Activated CD8-positive, alpha-beta T cell treated with anti-CD3 and anti-CD28 coated beads for 36 hours (primary cell): ENCODE data around the gene PLEKHG2. TPM values are rescaled to one million over a fixed set of nuclear protein-coding genes. Genes with fewer than 3 reads are reported as not detected.

Source experiments
- ATAC-seq: fragments of 200-7000 bp; cut with Tn5 transposase; one replicate; pipeline ENCODE4 v1.10.0; 2021; ENCODE audit warnings: mild to moderate bottlenecking, moderate library complexity
- CTCF ChIA-PET: fragments of 350-600 bp; sonication (Branson Sonifier 250); formaldehyde crosslinking; loops from one replicate; lab custom pipeline; 2021; ENCODE audit warnings: antibody characterized with exemption; lab: Charles Lee
- POLR2A ChIA-PET: fragments of 350-600 bp; sonication (Branson Sonifier 250); formaldehyde crosslinking; loops from one replicate; lab custom pipeline; 2021; ENCODE audit warnings: antibody characterized with exemption; lab: Charles Lee
- DNase-seq: peaks from one replicate; pipeline ENCODE4 v3.0.0-alpha.2; 2020
- H3K27ac Mint-ChIP-seq: one replicate; pipeline ENCODE4 v1.8.0; 2021; ENCODE audit warnings: mild to moderate bottlenecking, mixed read lengths
- H3K27me3 Mint-ChIP-seq: one replicate; pipeline ENCODE4 v1.8.0; 2021; ENCODE audit warnings: mixed read lengths
- H3K36me3 Mint-ChIP-seq: one replicate; pipeline ENCODE4 v1.8.0; 2021; ENCODE audit warnings: low read depth, mixed read lengths
- H3K4me1 Mint-ChIP-seq: one replicate; pipeline ENCODE4 v1.8.0; 2021; ENCODE audit warnings: low read depth, mixed read lengths
- H3K4me3 Mint-ChIP-seq: one replicate; pipeline ENCODE4 v1.8.0; 2021; ENCODE audit warnings: mild to moderate bottlenecking, moderate library complexity, mixed read lengths
- H3K9me3 Mint-ChIP-seq: one replicate; pipeline ENCODE4 v1.8.0; 2021; ENCODE audit warnings: mixed read lengths
- CTCF ChIP-seq: fragments of 200-600 bp; IDR thresholded peaks from one replicate; pipeline ENCODE4 v1.8.0; 2022; ENCODE audit warnings: antibody characterized with exemption, mild to moderate bottlenecking
- intact Hi-C: fragments of 100-400 bp; cut with micrococcal nuclease; formaldehyde crosslinking; loops from one replicate; pipeline ENCODE4 v1.10.0; 2022
- total RNA-seq, 2 experiments: library from RNA; stranded (reverse); gene quantifications; one replicate each; pipeline ENCODE4 v1.2.3, GENCODE V29; 2021

PLEKHG2 gene
- total RNA-seq, 2 experiments from 2014 or later = 35.9 to 42.8 TPM

GRCh38 chr19:39380521-39381502, 31.7 kb upstream of the PLEKHG2 start:
- Mint-ChIP-seq H3K4me3 (no peak overlapping the region), H3K9me3 (no peaks in the 10 kb centered on the region), H3K27ac (peak overlapping the region; percentile 50), H3K4me1 (no peaks in the 10 kb centered on the region), H3K36me3 (peaks cover 10% of the 10 kb centered on the region), H3K27me3 (no peaks in the 10 kb centered on the region)
- TF ChIP-seq CTCF = no peak
- ATAC-seq (no peak), DNase-seq (no peak)
- ChIA-PET POLR2A (interaction anchor here (0.7 to 1.8 kb wide), 3 partner anchors 10 to 159 kb away, joined by 3 to 6 read pairs (median 4); partner anchors contain the start of genes MED29 and PAF1), CTCF (no interaction called here)
- intact Hi-C loops = no loop called here

- Mint-ChIP-seq H3K27me3 (no peaks in the 10 kb centered on the region), H3K4me1 (no peaks in the 10 kb centered on the region), H3K4me3 (no peak overlapping the region), H3K36me3 (peaks cover 17% of the 10 kb centered on the region), H3K9me3 (no peaks in the 10 kb centered on the region), H3K27ac (peak overlapping the region; percentile 0)
- POLR2A ChIA-PET = interaction anchor here (0.7 to 1.5 kb wide), 3 partner anchors 9 to 1107 kb away, joined by 3 to 6 read pairs (median 3); partner anchors contain the start of genes MED29 and PAF1
- no peak for TF ChIP-seq CTCF
- intact Hi-C loops = no loop called here
- DNase-seq (no peak), ATAC-seq (no peak)
- CTCF ChIA-PET = no interaction called here
These were observed 30.4 kb upstream of the PLEKHG2 start for GRCh38 chr19:39381910-39382611.

GRCh38 chr19:39382991-39383828, 29.3 kb upstream of the PLEKHG2 start:
- no peak for DNase-seq
- intact Hi-C loops = no loop called here
- POLR2A ChIA-PET = interaction anchor here (1.1 kb wide), 1 partner anchor 15 kb away, joined by 3 read pairs; no protein-coding TSS in a partner anchor
- H3K27me3 Mint-ChIP-seq = no peaks in the 10 kb centered on the region
- H3K9me3 Mint-ChIP-seq = no peaks in the 10 kb centered on the region
- peak overlapping the region; percentile 62 for H3K27ac Mint-ChIP-seq
- no peaks in the 10 kb centered on the region for H3K4me1 Mint-ChIP-seq
- ATAC-seq = no peak
- H3K4me3 Mint-ChIP-seq = no peak overlapping the region
- CTCF ChIA-PET = no interaction called here
- no peak for TF ChIP-seq CTCF
- peaks cover 17% of the 10 kb centered on the region for H3K36me3 Mint-ChIP-seq

GRCh38 chr19:39384839-39385568, 27.5 kb upstream of the PLEKHG2 start:
- H3K4me3 Mint-ChIP-seq = no peak overlapping the region
- peak overlapping the region; percentile 23 for H3K27ac Mint-ChIP-seq
- intact Hi-C loops = no loop called here
- CTCF ChIA-PET = no interaction called here
- H3K9me3 Mint-ChIP-seq = no peaks in the 10 kb centered on the region
- TF ChIP-seq CTCF = no peak
- H3K4me1 Mint-ChIP-seq = peaks cover 8% of the 10 kb centered on the region
- POLR2A ChIA-PET = interaction anchor here (1.0 to 1.1 kb wide), 2 partner anchors 33 to 42 kb away, joined by 3 read pairs; partner anchors contain the start of gene SAMD4B
- H3K36me3 Mint-ChIP-seq = peaks cover 25% of the 10 kb centered on the region
- H3K27me3 Mint-ChIP-seq = no peaks in the 10 kb centered on the region
- DNase-seq = no peak
- ATAC-seq = no peak
